Gastrocnemius medialis (tissue), 4 donors: Measurements from ENCODE around the gene OBP2A.

Experiments
- CTCF ChIP-seq, 5 experiments: fragments of 450-650 bp in 3 of 5; fragments of 200-600 bp in 2 of 5; sonication (generic) in 2 of 5; IDR thresholded peaks in 4 of 5; conservative IDR thresholded peaks in 1 of 5; 1 replicate in 4 of 5; 2 replicates in 1 of 5; pipeline ENCODE4 v1.5.1; 2016 to 2019; ENCODE audit warnings: antibody characterized with exemption in 5 of 5, mild to moderate bottlenecking in 3 of 5, moderate library complexity in 3 of 5
- POLR2A ChIP-seq, 2 donors: fragments of 450-650 bp; IDR thresholded peaks; one replicate each; pipeline ENCODE4 v1.6.1; 2017; ENCODE audit warnings: antibody characterized with exemption in 2 of 2, mild to moderate bottlenecking in 2 of 2, moderate library complexity in 2 of 2

GRCh38 chr9:135502168-135502872 is 43.6 kb upstream of the OBP2A start:
- TF ChIP-seq CTCF (IDR thresholded peaks at IDR 0.05 in 4 of 5, conservative IDR thresholded peaks at IDR 0.05 in 1 of 5) (no peak), POLR2A (IDR thresholded peaks at IDR 0.05) (no peak)
